OCI-M2 (cell line): ENCODE measurements around the gene SERINC4.

Source experiments
- DNase-seq: peaks from one replicate; lab custom pipeline; 2025; ENCODE audit not compliant: unreplicated experiment; lab: John Stamatoyannopoulos, UW

The SERINC4 gene

GRCh38 chr15:43799209-43799944 is 643 bp downstream of the SERINC4 start:
- no peak for DNase-seq

GRCh38 chr15:43796566-43796965 is 3.5 kb downstream of the SERINC4 start:
- DNase-seq = no peak

- no peak for DNase-seq
These were observed 4.0 kb downstream of the SERINC4 start for GRCh38 chr15:43795997-43796396.

GRCh38 chr15:43795197-43795596 is 4.8 kb downstream of the SERINC4 start:
- DNase-seq = no peak

- no peak for DNase-seq
These were observed 5.6 kb downstream of the SERINC4 start for GRCh38 chr15:43794269-43795037.

GRCh38 chr15:43793647-43794046 is 6.4 kb downstream of the SERINC4 start:
- no peak for DNase-seq

- no peak for DNase-seq
These were observed 7.1 kb downstream of the SERINC4 start for GRCh38 chr15:43792761-43793476.

GRCh38 chr15:43791993-43792760 is 7.8 kb downstream of the SERINC4 start, which contains the start of gene SERF2:
TSS of gene SERF2 (plus strand) at chr15:43792320. CDS start at chr15:43792377, 57 bp downstream.
- DNase-seq = peak; percentile 79

GRCh38 chr15:43789409-43789808 is 10.6 kb downstream of the SERINC4 start:
- no peak for DNase-seq

GRCh38 chr15:43779016-43779415 is 21.0 kb downstream of the SERINC4 start:
- no peak for DNase-seq

GRCh38 chr15:43777267-43777914 is 22.6 kb downstream of the SERINC4 start:
- peak; percentile 92 for DNase-seq

GRCh38 chr15:43776718-43777266 is 23.2 kb downstream of the SERINC4 start, which contains the start of gene ELL3:
TSS of gene ELL3 (minus strand) at chr15:43776966. CDS start at chr15:43776901, 65 bp downstream.
- DNase-seq = no peak

- no peak for DNase-seq
These were observed 23.8 kb downstream of the SERINC4 start for GRCh38 chr15:43776101-43776717.

GRCh38 chr15:43775411-43775965 is 24.5 kb downstream of the SERINC4 start:
- no peak for DNase-seq

GRCh38 chr15:43774062-43774461 is 26.0 kb downstream of the SERINC4 start:
- no peak for DNase-seq

- DNase-seq = no peak
These were observed 27.4 kb downstream of the SERINC4 start for GRCh38 chr15:43772624-43773023.

- no peak for DNase-seq
These were observed 28.2 kb downstream of the SERINC4 start for GRCh38 chr15:43771816-43772215.

- DNase-seq = no peak
These were observed 30.3 kb downstream of the SERINC4 start for GRCh38 chr15:43769584-43770228.
